H1 (cell line): ENCODE data around the gene RRM2. TPM values are rescaled to one million over a fixed set of nuclear protein-coding genes. Genes with fewer than 3 reads are reported as not detected.

Experiments used
- CTCF ChIA-PET: fragments of 300-600 bp; sonication (Branson Sonifier 250); formaldehyde crosslinking; loops from one replicate; lab custom pipeline; 2021; ENCODE audit not compliant: partially characterized antibody; lab: Charles Lee
- POLR2A ChIA-PET: fragments of 300-600 bp; sonication (Branson Sonifier 250); formaldehyde crosslinking; loops from one replicate; lab custom pipeline; 2021; ENCODE audit warnings: inconsistent platforms; ENCODE audit not compliant: partially characterized antibody; lab: Charles Lee
- DNase-seq, 2 experiments: peaks; one replicate each; pipeline versions ENCODE4 v3.0.0 to v3.0.0-alpha.2; 2010 to 2022; ENCODE audit warnings: low spot score in 2 of 2, low read depth in 1 of 2, mixed read lengths in 1 of 2
- FAIRE-seq: peaks from 2 replicates; lab custom pipeline; 2011; peaks lifted over from hg19 to GRCh38; lab: Jason Lieb, UNC
- H2AFZ ChIP-seq: 2 replicates; pipeline ENCODE4 v1.8.1; 2012; ENCODE audit warnings: low read length, inconsistent platforms
- H2AK5ac ChIP-seq: 2 replicates; pipeline ENCODE4 v1.6.1; 2013; ENCODE audit warnings: low read depth, low read length
- H2BK120ac ChIP-seq: replicated peaks from 2 replicates; pipeline ENCODE3; 2013; ENCODE audit warnings: low read depth, low read length, inconsistent platforms
- H2BK12ac ChIP-seq: 2 replicates; pipeline ENCODE4 v1.6.1; 2013; ENCODE audit warnings: low read depth, low read length
- H2BK15ac ChIP-seq: 2 replicates; pipeline ENCODE4 v1.6.1; 2013; ENCODE audit warnings: low read length
- H2BK20ac ChIP-seq: 2 replicates; pipeline ENCODE4 v1.6.1; 2013; ENCODE audit warnings: low read length
- H2BK5ac ChIP-seq: 2 replicates; pipeline ENCODE4 v1.6.1; 2013; ENCODE audit warnings: low read depth, low read length
- H3K14ac ChIP-seq: 2 replicates; pipeline ENCODE4 v1.6.1; 2013; ENCODE audit warnings: inconsistent platforms; ENCODE audit not compliant: insufficient read length
- H3K18ac ChIP-seq: 2 replicates; pipeline ENCODE4 v1.6.1; 2013; ENCODE audit warnings: low read length; ENCODE audit errors: extremely low read depth
- H3K23ac ChIP-seq: 2 replicates; pipeline ENCODE4 v1.6.1; 2013; ENCODE audit warnings: inconsistent platforms; ENCODE audit not compliant: insufficient read length
- H3K23me2 ChIP-seq: 2 replicates; pipeline ENCODE4 v1.6.1; 2013; ENCODE audit warnings: low read depth, low read length
- H3K27ac ChIP-seq: 2 replicates; pipeline ENCODE4 v1.6.1; 2011; ENCODE audit warnings: low read depth, low read length, inconsistent platforms
- H3K27me3 ChIP-seq, 4 experiments: replicated peaks in 1 of 4; 1 replicate in 1 of 4; 2 replicates in 3 of 4; pipeline versions ENCODE4 v1.6.1 to v1.8.1; 2011 to 2013; ENCODE audit warnings: low read length in 3 of 4, mild to moderate bottlenecking in 3 of 4, inconsistent platforms in 2 of 4, mixed read lengths in 2 of 4, moderate library complexity in 1 of 4; ENCODE audit not compliant: control insufficient read depth in 3 of 4, insufficient read depth in 3 of 4; ENCODE audit errors: extremely low read depth in 1 of 4
- H3K36me3 ChIP-seq, 4 experiments: 2 replicates each; pipeline versions ENCODE4 v1.6.1 to v1.8.1; 2011 to 2013; ENCODE audit warnings: mild to moderate bottlenecking in 4 of 4, low read length in 3 of 4, moderate library complexity in 2 of 4, control low read depth in 1 of 4, inconsistent platforms in 1 of 4; ENCODE audit not compliant: insufficient read depth in 4 of 4, control insufficient read depth in 2 of 4
- H3K4ac ChIP-seq: replicated peaks from 2 replicates; pipeline ENCODE3; 2013; ENCODE audit warnings: low read length, low read depth, mixed read lengths, inconsistent platforms; ENCODE audit not compliant: insufficient read length
- H3K4me1 ChIP-seq, 4 experiments: replicated peaks in 1 of 4; 1 replicate in 1 of 4; 2 replicates in 3 of 4; pipeline versions ENCODE4 v1.6.1 to v1.8.1; 2011 to 2013; ENCODE audit warnings: low read length in 3 of 4, inconsistent platforms in 2 of 4, mixed read lengths in 1 of 4; ENCODE audit not compliant: insufficient read depth in 4 of 4, control insufficient read depth in 3 of 4
- H3K4me2 ChIP-seq, 2 experiments: 2 replicates each; pipeline versions ENCODE4 v1.6.1 to v1.8.1; 2011 to 2013; ENCODE audit warnings: low read depth in 2 of 2, low read length in 2 of 2, control low read depth in 1 of 2, inconsistent platforms in 1 of 2, mild to moderate bottlenecking in 1 of 2; ENCODE audit not compliant: insufficient read depth in 1 of 2
- H3K4me3 ChIP-seq, 4 experiments: fragments of 200-600, 300-600 bp in 1 of 4; sonication (generic), shearing (Covaris generic), sonication (Bioruptor Twin) in 1 of 4; 2 replicates each; pipeline versions ENCODE4 v1.5.1 to v1.8.1; 2011 to 2016; ENCODE audit warnings: low read length in 4 of 4, low read depth in 3 of 4, control low read depth in 2 of 4, inconsistent platforms in 2 of 4, mild to moderate bottlenecking in 2 of 4, mixed read lengths in 1 of 4, moderate library complexity in 1 of 4; ENCODE audit not compliant: insufficient read depth in 2 of 4; ENCODE audit errors: extremely low read depth in 1 of 4
- H3K56ac ChIP-seq: replicated peaks from 2 replicates; pipeline ENCODE3; 2013; ENCODE audit warnings: low read depth, mild to moderate bottlenecking, mixed read lengths, low read length, inconsistent platforms; ENCODE audit not compliant: insufficient read length
- H3K79me1 ChIP-seq: 2 replicates; pipeline ENCODE4 v1.6.1; 2013; ENCODE audit warnings: low read depth, low read length, control low read depth
- H3K79me2 ChIP-seq, 2 experiments: 2 replicates each; pipeline versions ENCODE4 v1.6.1 to v1.8.1; 2012 to 2013; ENCODE audit warnings: low read length in 2 of 2, mild to moderate bottlenecking in 2 of 2, inconsistent platforms in 1 of 2; ENCODE audit not compliant: insufficient read depth in 2 of 2, control insufficient read depth in 1 of 2
- H3K9ac ChIP-seq, 4 experiments: replicated peaks in 1 of 4; 1 replicate in 1 of 4; 2 replicates in 3 of 4; pipeline versions ENCODE4 v1.6.1 to v1.8.1; 2011 to 2013; ENCODE audit warnings: low read depth in 3 of 4, low read length in 3 of 4, control low read depth in 2 of 4, mild to moderate bottlenecking in 2 of 4, moderate library complexity in 2 of 4, inconsistent platforms in 1 of 4; ENCODE audit errors: extremely low read depth in 1 of 4
- H3K9me3 ChIP-seq, 2 experiments: 2 replicates each; pipeline versions ENCODE4 v1.6.1 to v1.8.1; 2012 to 2013; ENCODE audit warnings: mild to moderate bottlenecking in 2 of 2, moderate library complexity in 2 of 2, control low read depth in 1 of 2, inconsistent platforms in 1 of 2, low read depth in 1 of 2, low read length in 1 of 2, mixed read lengths in 1 of 2; ENCODE audit not compliant: insufficient read depth in 2 of 2
- H4K20me1 ChIP-seq, 2 experiments: replicated peaks in 1 of 2; 2 replicates each; pipeline versions ENCODE3 to v1.8.1; 2011 to 2013; ENCODE audit warnings: inconsistent platforms in 2 of 2, low read length in 2 of 2, mild to moderate bottlenecking in 1 of 2; ENCODE audit not compliant: insufficient read depth in 2 of 2, control insufficient read depth in 1 of 2
- H4K5ac ChIP-seq: 2 replicates; pipeline ENCODE4 v1.6.1; 2013; ENCODE audit warnings: low read length, low read depth, mixed read lengths, inconsistent platforms; ENCODE audit not compliant: insufficient read length
- H4K8ac ChIP-seq: 2 replicates; pipeline ENCODE4 v1.8.0; 2013; ENCODE audit warnings: mild to moderate bottlenecking, moderate library complexity, low read length, inconsistent platforms; ENCODE audit not compliant: insufficient read depth; ENCODE audit errors: extremely low read depth
- H4K91ac ChIP-seq: replicated peaks from 2 replicates; pipeline ENCODE3; 2013; ENCODE audit warnings: low read length, mixed read lengths, inconsistent platforms; ENCODE audit not compliant: insufficient read length
- CHD2 ChIP-seq: IDR thresholded peaks from 2 replicates; pipeline ENCODE4 v1.6.1; 2012; ENCODE audit warnings: low read length, improper control_type of control experiment
- FOSL1 ChIP-seq: IDR thresholded peaks from 2 replicates; pipeline ENCODE4 v1.6.1; 2011; ENCODE audit warnings: mild to moderate bottlenecking, low read depth, low read length, moderate library complexity; ENCODE audit not compliant: insufficient read depth
- YY1 ChIP-seq: IDR thresholded peaks from 2 replicates; pipeline ENCODE4 v1.6.1; 2011; ENCODE audit warnings: low read depth, mild to moderate bottlenecking, low read length
- WGBS, 2 experiments: shearing (Covaris generic) in 1 of 2; methylation state at CpG; one replicate each; pipeline versions ENCODE4 v1.1.6 to v1.1.7; 2013 to 2015; ENCODE audit warnings: low lambda C conversion rate in 2 of 2, mixed read lengths in 2 of 2, inconsistent platforms in 1 of 2, low coverage in 1 of 2, missing lambda C conversion rate in 1 of 2; ENCODE audit not compliant: insufficient replicate concordance in 2 of 2, insufficient coverage in 1 of 2, insufficient read length in 1 of 2; ENCODE audit errors: extremely low coverage in 1 of 2, missing lambda C conversion rate in 1 of 2; 5-methylcytosine and 5-hydroxymethylcytosine counted together
- polyA plus RNA-seq, 7 experiments: library from polyadenylated mRNA; depleted of rRNA in 3 of 7; stranded (reverse) in 5 of 7; unstranded in 2 of 7; fragments of >200 nt in 5 of 7; fragments of 200-250 nt in 2 of 7; gene quantifications; 1 replicate in 5 of 7; 2 replicates in 1 of 7; 4 replicates in 1 of 7; pipeline versions ENCODE4 v1.2.1 to v1.2.3, GENCODE V29; 2011 to 2013; ENCODE audit warnings: missing spikeins in 2 of 7, mixed read lengths in 2 of 7
- total RNA-seq: library from RNA; stranded (reverse); fragmentation: NEBNext Ultra II Directional; extraction: Animal tissue kit (Norgen Biotek cat#: 25700); gene quantifications from 2 replicates; pipeline ENCODE4 v1.2.1, GENCODE V29; 2021

RRM2 gene
- total and polyA plus RNA-seq, 2 of the 8 experiments (the other 6 are each of a cell fraction or from before 2014, with no cell fraction given) = 37.7 to 215 TPM

GRCh38 chr2:10161961-10162441 lies 39.5 kb downstream of the RRM2 start:
- CTCF ChIA-PET = interaction anchor here (1.6 to 17.7 kb wide), 5 partner anchors 11 to 247 kb away, joined by 4 to 169 read pairs (median 6); no protein-coding TSS in a partner anchor
- TF ChIP-seq YY1 = no peak
- no peak for TF ChIP-seq FOSL1
- TF ChIP-seq CHD2 = no peak
- Histone ChIP-seq H3K27me3 (no peaks in the 10 kb centered on the region), H2BK12ac (no peak overlapping the region), H3K23ac (no peak overlapping the region), H4K5ac (no peak overlapping the region), H3K23me2 (peaks cover 2% of the 10 kb centered on the region; the same call in 1 of the 2 replicates), H2BK5ac (no peak overlapping the region), H3K79me1 (no peaks in the 10 kb centered on the region), H2AFZ (no peak overlapping the region), H4K91ac (no peak overlapping the region), H4K8ac (no peak overlapping the region), H3K14ac (no peak overlapping the region), H3K56ac (no peak overlapping the region), H3K4ac (no peak overlapping the region), H3K4me1 (peaks cover 0 to 7% (median 0%) of the 10 kb centered on the region in 4 experiments; a peak in 1 of 7 replicates), H3K79me2 (no peaks in the 10 kb centered on the region), H3K4me2 (no peak overlapping the region), H2BK20ac (no peak overlapping the region), H2AK5ac (no peak overlapping the region), H3K9me3 (no peaks in the 10 kb centered on the region), H3K18ac (no peak overlapping the region), H3K4me3 (no peak overlapping the region), H3K9ac (no peak overlapping the region), H4K20me1 (peaks cover 2 to 7% of the 10 kb centered on the region in 2 experiments), H2BK120ac (no peak overlapping the region), H2BK15ac (no peak overlapping the region), H3K27ac (no peak overlapping the region), H3K36me3 (peaks cover 0 to 6% (median 0%) of the 10 kb centered on the region in 4 experiments; a peak in 2 of 8 replicates)
- POLR2A ChIA-PET = interaction anchor here (1.2 to 2.5 kb wide), 3 partner anchors 9 to 34 kb away, joined by 4 to 6 read pairs (median 5); no protein-coding TSS in a partner anchor
- WGBS, 2 experiments = 91% methylated on average over 20 of the region's 22 CpGs; no CpG with 5 or more reads in 1 of the 2 experiments
- FAIRE-seq = no peak
- no peak for DNase-seq
